ENCODE measurements around the gene MYL6. TPM values are rescaled to one million over a fixed set of nuclear protein-coding genes. Genes with fewer than 3 reads are reported as not detected.

The MYL6 gene
- total and polyA plus RNA-seq, 9 of the 15 experiments (the other 6 are each of a cell fraction or from before 2014, with no cell fraction given) = 557 to 1,664 (median 958) TPM

DNA sequence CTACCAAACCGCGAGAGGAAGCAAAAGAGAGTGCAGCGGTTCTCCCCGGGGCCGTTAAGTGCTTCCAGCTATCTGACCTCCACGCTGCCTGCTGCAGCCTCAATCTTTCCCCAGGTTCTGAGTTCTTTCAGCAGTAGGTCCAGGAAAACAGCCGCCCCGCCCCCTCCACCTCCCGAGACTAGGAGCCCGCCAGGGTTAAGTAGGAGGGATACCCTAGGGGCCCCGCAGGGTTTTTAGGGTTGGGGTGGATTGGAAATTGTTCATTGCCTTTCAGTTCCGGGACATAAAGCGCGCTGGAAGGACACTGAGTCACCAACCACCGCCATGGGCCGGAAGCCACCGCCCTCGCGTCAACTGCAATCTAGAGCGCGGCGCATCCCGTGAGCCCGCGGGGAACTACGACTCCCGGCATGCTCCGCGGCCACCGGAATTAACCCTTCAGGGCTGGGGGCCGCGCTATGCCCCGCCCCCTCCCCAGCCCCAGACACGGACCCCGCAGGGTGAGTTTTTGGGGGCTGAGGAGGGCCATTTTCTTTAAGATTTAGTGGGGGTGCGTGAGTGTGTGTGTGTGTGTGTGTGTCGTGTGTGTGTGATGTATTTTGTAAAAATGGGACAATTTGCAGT is 5.9 kb upstream of the MYL6 start, which contains the start of gene MYL6B (continued):
- TF ChIP-seq, protein P1, sequence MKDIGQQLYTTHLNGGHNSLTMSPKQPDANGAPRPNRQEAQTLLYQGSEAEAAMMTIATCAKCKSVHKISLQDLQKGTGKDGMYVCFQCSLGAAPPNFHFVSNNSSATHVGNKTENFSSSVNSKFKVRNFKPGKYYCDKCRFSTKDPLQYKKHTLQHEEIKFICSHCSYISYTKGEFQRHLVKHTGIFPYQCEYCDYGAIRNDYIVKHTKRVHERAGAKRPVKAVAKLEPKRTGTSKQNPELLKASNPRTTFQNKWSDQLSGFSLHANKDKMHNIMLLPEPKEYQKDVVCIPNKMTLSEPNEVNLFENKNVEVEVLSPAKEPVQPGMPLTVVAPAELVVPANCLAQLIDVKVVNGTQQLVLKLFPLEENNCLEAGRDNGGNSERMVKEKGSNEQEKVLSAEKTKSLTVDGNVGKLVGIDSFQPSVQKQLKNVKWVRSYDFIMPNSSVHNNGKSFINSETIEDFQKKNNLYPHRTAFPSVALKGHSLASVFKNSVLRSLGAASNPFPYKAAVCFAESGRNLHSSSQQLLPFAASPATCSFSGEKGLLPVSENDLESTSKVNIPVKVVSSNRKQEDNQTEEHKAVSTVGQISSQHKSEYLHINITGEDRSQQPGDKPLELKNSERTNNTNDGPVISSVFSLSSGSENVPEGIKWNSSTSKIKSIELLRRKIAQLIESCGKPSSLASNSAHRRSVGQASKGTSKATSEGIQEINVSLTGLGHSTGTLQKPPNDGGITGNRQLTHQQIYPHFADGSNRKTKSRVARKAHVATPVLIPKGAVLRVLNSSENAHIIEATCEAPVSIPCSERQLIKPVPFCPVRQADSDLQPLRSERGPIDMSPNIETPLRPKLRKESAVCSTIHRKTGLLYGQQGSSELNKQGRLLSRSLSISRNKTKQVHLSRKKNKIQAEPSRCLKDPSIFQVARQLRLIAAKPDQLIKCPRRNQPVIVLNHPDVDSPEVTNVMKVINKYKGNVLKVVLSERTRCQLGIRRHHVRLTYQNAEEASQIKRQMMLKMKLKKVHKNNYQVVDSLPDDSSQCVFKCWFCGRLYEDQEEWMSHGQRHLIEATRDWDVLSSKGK (CRISPR knock-in tag; IDR thresholded peaks at IDR 0.05) = no peak
- TF ChIP-seq RHOXF2B (CRISPR knock-in tag; conservative IDR thresholded peaks at IDR 0.05) = no peak
- no peak for TF ChIP-seq TFAM (CRISPR knock-in tag; conservative IDR thresholded peaks at IDR 0.05)
- no peak for TF ChIP-seq MCM5 (IDR thresholded peaks at IDR 0.05; ENCODE audit: low read depth)
- TF ChIP-seq ESRRA (IDR thresholded peaks at IDR 0.05; ENCODE audit: borderline replicate concordance, low read depth) = peak; percentile 25; the same call in 1 of the 2 replicates
- TF ChIP-seq LEF1 (IDR thresholded peaks at IDR 0.05) = 0 out of 2 replicates have a peak, but pooled peaks have one; percentile 22
- no peak for TF ChIP-seq FOXM1 (IDR thresholded peaks at IDR 0.05; ENCODE audit: low read depth)
- no peak for TF ChIP-seq FOXM1 (CRISPR knock-in tag; IDR thresholded peaks at IDR 0.05; ENCODE audit: low read depth)
- no peak for TF ChIP-seq RBM25 (IDR thresholded peaks at IDR 0.05; ENCODE audit: low read depth, low read length, severe bottlenecking)
- TF ChIP-seq HDAC1 (IDR thresholded peaks at IDR 0.05) = peak; percentile 10 to 67; a peak in 3 of 4 replicates
- TF ChIP-seq, protein P2, sequence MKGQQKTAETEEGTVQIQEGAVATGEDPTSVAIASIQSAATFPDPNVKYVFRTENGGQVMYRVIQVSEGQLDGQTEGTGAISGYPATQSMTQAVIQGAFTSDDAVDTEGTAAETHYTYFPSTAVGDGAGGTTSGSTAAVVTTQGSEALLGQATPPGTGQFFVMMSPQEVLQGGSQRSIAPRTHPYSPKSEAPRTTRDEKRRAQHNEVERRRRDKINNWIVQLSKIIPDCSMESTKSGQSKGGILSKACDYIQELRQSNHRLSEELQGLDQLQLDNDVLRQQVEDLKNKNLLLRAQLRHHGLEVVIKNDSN (CRISPR knock-in tag; IDR thresholded peaks at IDR 0.05) = no peak
- no peak for TF ChIP-seq CEBPB (tag; IDR thresholded peaks at IDR 0.05)
- TF ChIP-seq TEAD2 (tag; IDR thresholded peaks at IDR 0.05) = no peak
- TF ChIP-seq ZNF561 (CRISPR knock-in tag; conservative IDR thresholded peaks at IDR 0.05) = no peak
- no peak for TF ChIP-seq ILF3 (IDR thresholded peaks at IDR 0.05; ENCODE audit: borderline replicate concordance)
- no peak for TF ChIP-seq TRIM28 (IDR thresholded peaks at IDR 0.05)
- TF ChIP-seq SMAD2 (IDR thresholded peaks at IDR 0.05; ENCODE audit: low read depth, low read length) = no peak
- TF ChIP-seq, protein P3, sequence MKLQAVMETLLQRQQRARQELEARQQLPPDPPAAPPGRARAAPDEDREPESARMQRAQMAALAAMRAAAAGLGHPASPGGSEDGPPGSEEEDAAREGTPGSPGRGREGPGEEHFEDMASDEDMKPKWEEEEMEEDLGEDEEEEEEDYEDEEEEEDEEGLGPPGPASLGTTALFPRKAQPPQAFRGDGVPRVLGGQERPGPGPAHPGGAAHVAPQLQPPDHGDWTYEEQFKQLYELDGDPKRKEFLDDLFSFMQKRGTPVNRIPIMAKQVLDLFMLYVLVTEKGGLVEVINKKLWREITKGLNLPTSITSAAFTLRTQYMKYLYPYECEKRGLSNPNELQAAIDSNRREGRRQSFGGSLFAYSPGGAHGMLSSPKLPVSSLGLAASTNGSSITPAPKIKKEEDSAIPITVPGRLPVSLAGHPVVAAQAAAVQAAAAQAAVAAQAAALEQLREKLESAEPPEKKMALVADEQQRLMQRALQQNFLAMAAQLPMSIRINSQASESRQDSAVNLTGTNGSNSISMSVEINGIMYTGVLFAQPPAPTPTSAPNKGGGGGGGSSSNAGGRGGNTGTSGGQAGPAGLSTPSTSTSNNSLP (IDR thresholded peaks at IDR 0.05; ENCODE audit: borderline replicate concordance, low read depth, low read length) = no peak
- peak; percentile 71 for TF ChIP-seq RB1 (IDR thresholded peaks at IDR 0.05; ENCODE audit: low read depth)
- TF ChIP-seq NCOA6 (IDR thresholded peaks at IDR 0.05) = no peak
- no peak for TF ChIP-seq KDM1A (IDR thresholded peaks at IDR 0.05)
- TF ChIP-seq HDAC2 (IDR thresholded peaks at IDR 0.05) = 0 out of 2 replicates have a peak, but pooled peaks have one; percentile 12
- no peak for TF ChIP-seq POLR2AphosphoS2 (IDR thresholded peaks at IDR 0.05; ENCODE audit: low read length)
- TF ChIP-seq PML (IDR thresholded peaks at IDR 0.05; ENCODE audit: low read length) = peak; percentile 65
- TF ChIP-seq CEBPG (CRISPR knock-in tag; IDR thresholded peaks at IDR 0.05) = no peak; the same call in 1 of the 2 replicates
- TF ChIP-seq CEBPG (tag; conservative IDR thresholded peaks at IDR 0.05 in 1 of 2, IDR thresholded peaks at IDR 0.05 in 1 of 2) = no peak

Measured in K562 (cell line).